K562 (cell line): ENCODE data around the gene FANCF. TPM values are rescaled to one million over a fixed set of nuclear protein-coding genes. Genes with fewer than 3 reads are reported as not detected.

ENCODE experiments used
- ATAC-seq: fragments of 200-7000 bp; cut with Tn5 transposase; 3 replicates; pipeline ENCODE4 v1.9.1; 2020; ENCODE audit warnings: moderate library complexity
- BruUV-seq: library from RNA; stranded (reverse); fragments of 400-500 nt; replicated peaks from 2 replicates; lab custom pipeline; 2021; lab: Mats Ljungman, UMichigan
- CTCF ChIA-PET: fragments of 300-600 bp; formaldehyde crosslinking; extraction: SDS; loops from one replicate; lab custom pipeline; 2021; ENCODE audit warnings: low intra/inter-chr PET ratio; lab: Yijun Ruan, JAX
- POLR2A ChIA-PET: fragments of 300-600, 350-650 bp; sonication (Branson Sonifier 250); formaldehyde crosslinking; extraction: SDS; loops from one replicate; lab custom pipeline; 2021; ENCODE audit warnings: antibody characterized with exemption, inconsistent platforms; lab: Yijun Ruan, JAX
- DNase-seq, 4 experiments: peaks; one replicate each; pipeline versions ENCODE4 v3.0.0 to v3.0.0-alpha.2; 2011 to 2018; ENCODE audit warnings: low spot score in 3 of 4, mixed read lengths in 3 of 4; ENCODE audit errors: extremely low read depth in 1 of 4
- FAIRE-seq: peaks from 2 replicates; lab custom pipeline; 2011; peaks lifted over from hg19 to GRCh38; lab: Jason Lieb, UNC
- H2AFZ ChIP-seq: 2 replicates; pipeline ENCODE4 v1.6.0; 2011; ENCODE audit warnings: low read depth, low read length, control low read depth, inconsistent platforms
- H3K27ac ChIP-seq: fragments of 200-600 bp; 3 replicates; pipeline ENCODE4 v1.8.0; 2011; ENCODE audit warnings: low read depth, mild to moderate bottlenecking, control low read depth, inconsistent platforms, low read length, moderate library complexity, mixed read lengths; ENCODE audit errors: extremely low read depth
- H3K27me3 ChIP-seq, 2 experiments: fragments of 300-600 bp in 1 of 2; 2 replicates in 1 of 2; 3 replicates in 1 of 2; pipeline versions ENCODE4 v1.6.0 to v1.8.0; 2011; ENCODE audit warnings: inconsistent platforms in 2 of 2, low read length in 2 of 2, mild to moderate bottlenecking in 1 of 2, mixed read lengths in 1 of 2, moderate library complexity in 1 of 2; ENCODE audit not compliant: control insufficient read depth in 2 of 2, insufficient read depth in 2 of 2
- H3K36me3 ChIP-seq: fragments of 300-600 bp; 3 replicates; pipeline ENCODE4 v1.8.0; 2011; ENCODE audit warnings: mild to moderate bottlenecking, low read length, inconsistent platforms; ENCODE audit not compliant: control insufficient read depth, insufficient read depth
- H3K4me1 ChIP-seq, 2 experiments: fragments of 200-600 bp in 1 of 2; replicated peaks in 1 of 2; 2 replicates in 1 of 2; 3 replicates in 1 of 2; pipeline versions ENCODE4 v1.5.1 to v1.8.0; 2011; ENCODE audit warnings: inconsistent platforms in 2 of 2, low read length in 2 of 2, mild to moderate bottlenecking in 1 of 2, mixed read lengths in 1 of 2, moderate library complexity in 1 of 2; ENCODE audit not compliant: control insufficient read depth in 2 of 2, insufficient read depth in 2 of 2
- H3K4me2 ChIP-seq: 2 replicates; pipeline ENCODE4 v1.6.1; 2011; ENCODE audit warnings: low read length, control low read depth, inconsistent platforms, mixed read lengths; ENCODE audit not compliant: insufficient read depth
- H3K4me3 ChIP-seq: fragments of 200-600 bp; sonication (generic), shearing (Covaris generic); 2 replicates; pipeline ENCODE4 v1.5.1; 2016; ENCODE audit warnings: control low read depth, inconsistent platforms
- H3K79me2 ChIP-seq: fragments of 200-600 bp; 3 replicates; pipeline ENCODE4 v1.8.0; 2011; ENCODE audit warnings: low read length, inconsistent platforms; ENCODE audit not compliant: control insufficient read depth, insufficient read depth
- H3K9ac ChIP-seq, 2 experiments: 2 replicates each; pipeline versions ENCODE4 v1.6.0 to v1.6.1; 2011; ENCODE audit warnings: low read depth in 2 of 2, low read length in 2 of 2, control low read depth in 1 of 2, inconsistent platforms in 1 of 2, mild to moderate bottlenecking in 1 of 2, mixed read lengths in 1 of 2; ENCODE audit not compliant: insufficient read depth in 1 of 2
- H3K9me1 ChIP-seq: one replicate; pipeline ENCODE4 v1.6.0; 2011; ENCODE audit warnings: inconsistent platforms, mild to moderate bottlenecking, low read length, moderate library complexity; ENCODE audit not compliant: control insufficient read depth, insufficient read depth
- H3K9me3 ChIP-seq: replicated peaks from 2 replicates; pipeline ENCODE4 v1.5.1; 2011; ENCODE audit warnings: low read depth, low read length, inconsistent platforms; ENCODE audit not compliant: control insufficient read depth, insufficient read depth
- H4K20me1 ChIP-seq: replicated peaks from 2 replicates; pipeline ENCODE4 v1.6.1; 2011; ENCODE audit warnings: low read length, inconsistent platforms, mixed read lengths; ENCODE audit not compliant: control insufficient read depth, insufficient read depth
- BHLHE40 ChIP-seq: IDR thresholded peaks from 2 replicates; pipeline ENCODE4 v1.6.1; 2011; ENCODE audit warnings: low read length, improper control_type of control experiment
- BRD4 ChIP-seq: fragments of 200-600 bp; sonication (generic); IDR thresholded peaks from 2 replicates; pipeline ENCODE4 v1.6.1; 2017; ENCODE audit warnings: inconsistent platforms
- ETV5 ChIP-seq: sonication (generic); formaldehyde crosslinking; IDR thresholded peaks from 2 replicates; pipeline ENCODE4 v1.4.0; 2020; ENCODE audit warnings: low read depth, mild to moderate bottlenecking, missing genetic modification reagents
- FOSL1 ChIP-seq: fragments of 200-800 bp; sonication (Bioruptor generic); conservative IDR thresholded peaks from 2 replicates; pipeline ENCODE4 v1.6.1; 2016; ENCODE audit warnings: missing genetic modification characterization, missing compliant biosample characterization
- KAT2B ChIP-seq: IDR thresholded peaks from one replicate; pipeline ENCODE4 v1.6.1; 2012; ENCODE audit warnings: low read depth, mild to moderate bottlenecking, control low read depth, inconsistent platforms, low read length, moderate library complexity
- KAT7 ChIP-seq: sonication (generic); formaldehyde crosslinking; IDR thresholded peaks from 2 replicates; pipeline ENCODE4 v1.8.0; 2022; ENCODE audit warnings: missing genetic modification reagents, mild to moderate bottlenecking, borderline replicate concordance
- KDM4B ChIP-seq, 2 experiments: fragments of 450-650 bp in 1 of 2; sonication (generic) in 1 of 2; IDR thresholded peaks; 2 replicates each; pipeline ENCODE4 v1.6.1; 2016 to 2017; ENCODE audit warnings: borderline replicate concordance in 2 of 2, antibody characterized with exemption in 1 of 2, low read depth in 1 of 2, mild to moderate bottlenecking in 1 of 2
- LCOR ChIP-seq: sonication (generic); formaldehyde crosslinking; IDR thresholded peaks from 2 replicates; pipeline ENCODE4 v1.8.0; 2022; ENCODE audit warnings: mild to moderate bottlenecking, missing genetic modification reagents
- MECOM ChIP-seq: fragments of 250-450 bp; sonication (Bioruptor Pico); IDR thresholded peaks from 2 replicates; pipeline ENCODE4 v1.8.0; 2022; ENCODE audit warnings: inconsistent platforms
- NFATC3 ChIP-seq: fragments of 450-650 bp; IDR thresholded peaks from 2 replicates; pipeline ENCODE4 v1.6.1; 2017; ENCODE audit warnings: mild to moderate bottlenecking
- POLR3A ChIP-seq: IDR thresholded peaks from 2 replicates; pipeline ENCODE4 v1.6.1; 2011; ENCODE audit warnings: borderline replicate concordance, mild to moderate bottlenecking, moderate library complexity; ENCODE audit not compliant: insufficient read length, insufficient read depth; ENCODE audit errors: extremely low read depth
- RFX1 ChIP-seq: fragments of 450-650 bp; IDR thresholded peaks from 2 replicates; pipeline ENCODE4 v1.6.1; 2016; ENCODE audit warnings: mild to moderate bottlenecking, moderate library complexity
- U2AF2 ChIP-seq: fragments of 200-400 bp; formaldehyde crosslinking; optimal IDR thresholded peaks from 2 replicates; pipeline ENCODE3; 2017; ENCODE audit warnings: low read depth, mild to moderate bottlenecking, low read length
- ZNF23 ChIP-seq: fragments of 250-450 bp; sonication (Bioruptor Pico); IDR thresholded peaks from 2 replicates; pipeline ENCODE4 v1.4.0; 2020; ENCODE audit warnings: mild to moderate bottlenecking
- ZNF436 ChIP-seq: fragments of 250-450, 450-650 bp; sonication (Bioruptor Pico); formaldehyde crosslinking; IDR thresholded peaks from 2 replicates; pipeline ENCODE4 v1.7.0; 2020; ENCODE audit warnings: mild to moderate bottlenecking
- WGBS: fragments of 100-300 bp; shearing (Covaris generic); methylation state at CpG from one replicate; pipeline ENCODE4 v1.1.6; 2016; ENCODE audit warnings: low coverage, mixed read lengths; ENCODE audit not compliant: insufficient coverage; ENCODE audit errors: missing lambda C conversion rate; 5-methylcytosine and 5-hydroxymethylcytosine counted together
- in situ Hi-C: fragments of 300-500 bp; cut with MboI; formaldehyde crosslinking; loops from 4 replicates; pipeline ENCODE4 v1.15.0; 2018; ENCODE audit warnings: inconsistent platforms, mixed read lengths
- intact Hi-C: fragments of 100-400 bp; cut with micrococcal nuclease; formaldehyde crosslinking; loops from 2 replicates; pipeline ENCODE4 v1.14.2; 2022
- polyA plus RNA-seq, 8 experiments: library from polyadenylated mRNA; depleted of rRNA in 4 of 8; stranded (reverse) in 5 of 8; unstranded in 3 of 8; fragments of >200 nt; fragmentation: Nextera tagmentation in 2 of 8; fragmentation: Illumina TruSeq in 1 of 8; extraction: Ambion mirVana in 2 of 8; extraction: Trizol in 1 of 8; gene quantifications; 2 replicates each; pipeline versions ENCODE4 v1.2.1 to v1.2.3, GENCODE V29; 2011 to 2014; ENCODE audit warnings: inconsistent platforms in 1 of 8, missing spikeins in 1 of 8
- total RNA-seq, 7 experiments: library from RNA; depleted of rRNA in 6 of 7; stranded (reverse); fragments of >200 nt in 6 of 7; fragmentation: Illumina TruSeq in 2 of 7; extraction: Trizol in 2 of 7; gene quantifications; 2 replicates each; pipeline versions ENCODE4 v1.2.1 to v1.2.3, GENCODE V29; 2011 to 2021; ENCODE audit warnings: low replicate concordance in 1 of 7
- TF ChIP-seq, protein P1 (sequence below): fragments of 450-650 bp; IDR thresholded peaks from 2 replicates; pipeline ENCODE4 v1.6.1; 2017; ENCODE audit warnings: mild to moderate bottlenecking, moderate library complexity

Gene FANCF
- total and polyA plus RNA-seq, 9 of the 15 experiments (the other 6 are each of a cell fraction or from before 2014, with no cell fraction given): 0.99 to 10.3 (median 7.5) TPM

DNA sequence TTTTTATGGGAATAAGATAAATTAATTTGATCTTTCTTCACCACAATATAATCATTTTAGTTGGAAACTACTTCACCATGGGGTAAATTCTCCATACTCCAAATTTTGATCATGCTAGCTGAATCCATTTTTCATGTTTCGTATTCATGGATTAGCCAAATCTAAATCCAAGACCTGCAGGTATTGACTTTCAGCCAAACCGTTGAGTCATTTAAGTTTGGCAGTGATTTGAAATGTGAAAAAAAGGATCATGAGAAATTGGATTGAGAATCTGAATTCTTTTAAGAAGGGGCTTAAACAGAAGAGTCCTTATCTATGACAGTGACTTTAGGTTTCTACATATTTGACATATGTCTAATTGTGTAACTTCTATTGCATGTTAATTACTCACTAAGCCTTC is 46.1 kb upstream of the FANCF start:
- Histone ChIP-seq H3K27me3 (peaks cover 0 to 4% of the 10 kb centered on the region in 2 experiments; a peak in 2 of 5 replicates), H3K9me1 (no peaks in the 10 kb centered on the region), H3K9ac (no peak overlapping the region), H2AFZ (no peak overlapping the region), H3K27ac (no peak overlapping the region), H3K4me2 (no peak overlapping the region), H3K4me3 (no peak overlapping the region), H3K9me3 (no peaks in the 10 kb centered on the region), H3K4me1 (peaks cover 0 to 2% of the 10 kb centered on the region in 2 experiments; a peak in 2 of 5 replicates), H4K20me1 (no peaks in the 10 kb centered on the region; the same call in 1 of the 2 replicates), H3K79me2 (no peaks in the 10 kb centered on the region), H3K36me3 (no peaks in the 10 kb centered on the region)
- ATAC-seq: no peak
- no peak for DNase-seq
- no peak for FAIRE-seq
- in situ Hi-C loops (no loop called here), intact Hi-C loops (loop anchor here (2.0 kb wide), 1 partner anchor 107 kb away; no protein-coding TSS in a partner anchor)
- BruUV-seq: no TSS peak
- ChIA-PET POLR2A (interaction anchor here (0.6 kb wide), 1 partner anchor 49 kb away, joined by 4 read pairs; no protein-coding TSS in a partner anchor), CTCF (interaction anchor here (0.6 to 1.5 kb wide), 3 partner anchors 28 to 107 kb away, joined by 4 to 7 read pairs (median 7); no protein-coding TSS in a partner anchor)
- no peak for TF ChIP-seq MECOM (CRISPR knock-in tag)
- TF ChIP-seq U2AF2: no peak
- no peak for TF ChIP-seq ZNF23 (CRISPR knock-in tag)
- no peak for TF ChIP-seq ETV5 (CRISPR knock-in tag)
- no peak for TF ChIP-seq FOSL1
- TF ChIP-seq BHLHE40: no peak
- TF ChIP-seq RFX1: no peak
- no peak for TF ChIP-seq ZNF436
- TF ChIP-seq POLR3A: no peak
- no peak for TF ChIP-seq KAT2B
- TF ChIP-seq KDM4B (IDR thresholded peaks at IDR 0.05; ENCODE audit: borderline replicate concordance in 2 of 2, low read depth in 1 of 2): no peak
- no peak for TF ChIP-seq LCOR
- no peak for TF ChIP-seq KAT7
- TF ChIP-seq BRD4: no peak
- TF ChIP-seq, protein P1, sequence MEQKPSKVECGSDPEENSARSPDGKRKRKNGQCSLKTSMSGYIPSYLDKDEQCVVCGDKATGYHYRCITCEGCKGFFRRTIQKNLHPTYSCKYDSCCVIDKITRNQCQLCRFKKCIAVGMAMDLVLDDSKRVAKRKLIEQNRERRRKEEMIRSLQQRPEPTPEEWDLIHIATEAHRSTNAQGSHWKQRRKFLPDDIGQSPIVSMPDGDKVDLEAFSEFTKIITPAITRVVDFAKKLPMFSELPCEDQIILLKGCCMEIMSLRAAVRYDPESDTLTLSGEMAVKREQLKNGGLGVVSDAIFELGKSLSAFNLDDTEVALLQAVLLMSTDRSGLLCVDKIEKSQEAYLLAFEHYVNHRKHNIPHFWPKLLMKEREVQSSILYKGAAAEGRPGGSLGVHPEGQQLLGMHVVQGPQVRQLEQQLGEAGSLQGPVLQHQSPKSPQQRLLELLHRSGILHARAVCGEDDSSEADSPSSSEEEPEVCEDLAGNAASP: no peak
- TF ChIP-seq NFATC3: no peak
- WGBS: 2% methylated on average over 2 of the region's 2 CpGs
